ENCODE measurements around the gene TGFBR2.

- TF ChIP-seq CTCF (IDR thresholded peaks at IDR 0.05) (no peak), POLR2A (IDR thresholded peaks at IDR 0.05) (no peak)
Measured at GRCh38 chr3:30742796-30743619, 136.6 kb downstream of the TGFBR2 start.

All from esophagus squamous epithelium (tissue), 4 donors.